GM23248 (cell line): ENCODE measurements around the gene SLC26A8.

Experiments
- EZH2 ChIP-seq: fragments of 200-600 bp; sonication (generic); IDR thresholded peaks from 2 replicates; pipeline ENCODE4 v1.6.1; 2018; ENCODE audit warnings: antibody characterized with exemption, mild to moderate bottlenecking; ENCODE audit not compliant: insufficient read depth, poor library complexity, severe bottlenecking
- EZH2phosphoT487 ChIP-seq: fragments of 200-600 bp; sonication (generic); IDR thresholded peaks from 2 replicates; pipeline ENCODE4 v1.6.1; 2018; ENCODE audit warnings: antibody characterized with exemption, moderate library complexity, mild to moderate bottlenecking, low read depth; ENCODE audit not compliant: insufficient read depth

- TF ChIP-seq EZH2phosphoT487 (no peak), EZH2 (no peak)
Observed at GRCh38 chr6:36018339-36018738, 6.1 kb downstream of the SLC26A8 start.
